Gastrocnemius medialis (tissue), 4 donors: ENCODE data around the gene CLASP1.

Source experiments
- POLR2A ChIP-seq, 2 donors: fragments of 450-650 bp; IDR thresholded peaks; one replicate each; pipeline ENCODE4 v1.6.1; 2017; ENCODE audit warnings: antibody characterized with exemption in 2 of 2, mild to moderate bottlenecking in 2 of 2, moderate library complexity in 2 of 2
- TF ChIP-seq, protein P1 (sequence below), 5 experiments: fragments of 450-650 bp in 3 of 5; fragments of 200-600 bp in 2 of 5; sonication (generic) in 2 of 5; IDR thresholded peaks in 4 of 5; conservative IDR thresholded peaks in 1 of 5; 1 replicate in 4 of 5; 2 replicates in 1 of 5; pipeline ENCODE4 v1.5.1; 2016 to 2019; ENCODE audit warnings: antibody characterized with exemption in 5 of 5, mild to moderate bottlenecking in 3 of 5, moderate library complexity in 3 of 5

DNA sequence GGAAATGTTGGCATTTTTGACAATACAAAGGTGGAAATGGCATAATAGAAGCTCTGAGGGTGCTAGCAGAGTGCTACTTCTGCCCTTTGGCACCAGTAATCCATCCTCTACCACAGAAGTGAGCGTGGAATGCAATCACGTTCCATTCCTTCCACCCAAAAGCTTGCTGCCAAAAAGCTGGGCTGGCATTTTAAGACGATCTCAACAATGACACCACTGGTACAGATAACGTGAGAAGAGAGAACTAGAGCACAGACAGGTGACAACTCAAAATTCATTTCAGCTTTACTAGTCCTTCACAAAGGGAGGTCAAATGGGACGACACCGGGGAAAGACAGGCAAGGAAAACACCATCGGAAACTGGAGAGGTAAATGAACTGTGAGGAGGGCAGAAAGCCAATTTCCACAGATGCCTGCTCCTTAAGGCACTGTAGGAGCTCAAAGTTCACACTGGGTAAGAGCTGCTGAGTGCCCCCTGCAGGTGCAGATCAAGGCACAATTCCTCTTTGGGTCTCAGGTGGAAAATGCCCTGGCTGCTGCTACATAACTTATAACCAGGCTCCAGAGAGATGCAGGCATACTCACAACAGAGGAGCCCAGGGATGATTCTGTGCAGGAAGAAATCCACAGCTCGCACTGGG lies 169.3 kb downstream of the CLASP1 start:
- TF ChIP-seq, protein P1, sequence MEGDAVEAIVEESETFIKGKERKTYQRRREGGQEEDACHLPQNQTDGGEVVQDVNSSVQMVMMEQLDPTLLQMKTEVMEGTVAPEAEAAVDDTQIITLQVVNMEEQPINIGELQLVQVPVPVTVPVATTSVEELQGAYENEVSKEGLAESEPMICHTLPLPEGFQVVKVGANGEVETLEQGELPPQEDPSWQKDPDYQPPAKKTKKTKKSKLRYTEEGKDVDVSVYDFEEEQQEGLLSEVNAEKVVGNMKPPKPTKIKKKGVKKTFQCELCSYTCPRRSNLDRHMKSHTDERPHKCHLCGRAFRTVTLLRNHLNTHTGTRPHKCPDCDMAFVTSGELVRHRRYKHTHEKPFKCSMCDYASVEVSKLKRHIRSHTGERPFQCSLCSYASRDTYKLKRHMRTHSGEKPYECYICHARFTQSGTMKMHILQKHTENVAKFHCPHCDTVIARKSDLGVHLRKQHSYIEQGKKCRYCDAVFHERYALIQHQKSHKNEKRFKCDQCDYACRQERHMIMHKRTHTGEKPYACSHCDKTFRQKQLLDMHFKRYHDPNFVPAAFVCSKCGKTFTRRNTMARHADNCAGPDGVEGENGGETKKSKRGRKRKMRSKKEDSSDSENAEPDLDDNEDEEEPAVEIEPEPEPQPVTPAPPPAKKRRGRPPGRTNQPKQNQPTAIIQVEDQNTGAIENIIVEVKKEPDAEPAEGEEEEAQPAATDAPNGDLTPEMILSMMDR (IDR thresholded peaks at IDR 0.05 in 4 of 5, conservative IDR thresholded peaks at IDR 0.05 in 1 of 5): no peak
- TF ChIP-seq POLR2A (IDR thresholded peaks at IDR 0.05): no peak
